GM18861 (cell line): ENCODE measurements around the gene RCE1.
A peak's percentile ranks its signal among the peaks of the same experiment; 100 is the strongest.

Experiments
- ATAC-seq: cut with Tn5 transposase; IDR thresholded peaks from one replicate; pipeline ENCODE4 v1.9.1; 2021; ENCODE audit not compliant: unreplicated experiment

RCE1 gene

DNA sequence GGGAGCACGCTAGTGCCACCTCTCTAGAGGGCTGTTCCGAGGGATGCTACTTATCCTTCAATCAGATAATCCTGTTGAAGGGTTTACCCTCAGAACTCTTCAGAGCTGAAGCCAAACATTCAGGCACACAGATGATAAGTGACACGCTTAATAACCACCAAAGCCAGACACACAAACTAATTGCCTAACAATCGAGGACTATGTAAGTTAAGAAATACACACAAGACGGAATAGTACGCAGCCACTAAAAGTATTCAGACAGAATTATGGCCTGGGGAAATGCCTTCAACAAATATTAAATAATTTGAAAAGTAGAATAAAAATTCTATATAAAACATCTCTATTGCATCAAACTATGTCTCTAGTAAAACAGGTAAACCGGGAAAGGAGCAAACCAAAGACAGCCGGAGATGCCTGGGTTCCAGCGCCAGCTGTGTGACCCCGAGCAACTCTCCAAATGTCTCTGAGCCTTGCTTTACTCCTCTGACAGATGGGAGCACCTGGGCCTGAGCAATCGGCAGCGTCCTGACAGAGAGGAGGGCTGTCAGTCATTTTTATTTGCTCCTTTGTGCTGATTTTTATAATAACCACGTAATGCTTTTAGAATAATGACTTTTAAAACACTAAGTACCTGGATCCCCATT, 25.0 kb downstream of the RCE1 start:
- ATAC-seq = no peak

- ATAC-seq = peak; percentile 58
These were observed 25.7 kb downstream of the RCE1 start for GRCh38 chr11:66868726-66869566.

GRCh38 chr11:66869567-66869870, 26.3 kb downstream of the RCE1 start:
- no peak for ATAC-seq

DNA sequence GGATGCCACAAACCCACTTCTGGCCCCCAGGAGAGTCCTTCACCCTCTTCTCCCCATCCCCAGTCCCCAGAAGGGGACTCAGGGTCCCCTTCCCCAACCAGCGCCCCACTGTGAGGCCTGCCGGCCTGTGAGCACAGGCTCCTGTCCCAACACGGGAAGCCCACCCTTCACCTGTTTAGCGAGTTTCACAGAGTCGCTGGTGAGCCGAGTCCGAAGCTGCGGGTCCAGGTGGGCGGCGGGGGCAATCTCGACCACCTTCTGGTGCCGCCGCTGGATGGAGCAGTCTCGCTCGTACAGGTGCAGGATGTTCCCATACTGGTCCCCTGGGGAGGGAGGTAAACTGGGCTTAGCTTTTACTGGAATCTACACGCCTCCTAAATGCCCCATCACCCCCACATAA, 26.9 kb downstream of the RCE1 start:
- ATAC-seq = no peak

DNA sequence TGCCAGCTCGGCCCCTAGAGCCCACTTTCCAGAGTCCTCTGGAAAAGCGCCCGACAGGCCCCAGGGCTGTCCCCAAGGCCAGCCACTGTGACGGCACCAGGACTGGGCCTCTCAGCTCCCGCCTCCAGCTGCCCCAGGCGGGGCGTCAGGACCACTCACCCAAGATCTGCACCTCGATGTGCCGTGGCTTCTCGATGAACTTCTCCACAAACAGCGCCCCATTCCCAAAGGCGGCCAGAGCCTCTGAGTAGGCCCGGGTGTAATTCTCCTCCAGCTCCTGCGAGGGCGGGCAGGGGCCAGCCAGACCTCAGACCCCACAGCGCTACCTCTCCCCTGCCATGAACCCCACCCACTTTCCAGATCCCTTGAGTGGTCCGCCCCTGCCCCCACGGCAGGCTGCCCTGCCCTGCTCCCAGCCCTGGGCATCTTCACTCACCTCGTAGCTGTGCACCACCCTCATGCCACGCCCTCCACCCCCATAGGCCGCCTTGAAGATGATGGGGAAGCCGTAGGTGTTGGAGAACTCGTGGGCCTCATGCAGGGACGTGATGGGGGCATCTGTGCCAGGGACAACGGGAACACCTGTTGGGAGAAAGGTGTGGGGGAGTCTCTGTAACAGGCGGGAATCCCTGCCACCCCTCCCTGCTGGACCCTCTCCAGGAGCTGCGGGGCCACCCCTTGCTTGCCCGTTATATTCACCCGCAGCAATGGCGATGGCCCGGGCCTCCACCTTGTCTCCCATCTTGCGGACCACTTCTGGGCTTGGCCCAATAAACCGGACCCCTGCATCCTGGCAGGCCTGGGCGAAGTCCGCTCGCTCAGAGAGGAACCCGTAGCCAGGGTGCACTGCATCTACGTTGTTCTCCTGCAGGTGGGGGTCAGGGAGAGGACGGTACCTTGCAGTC, 27.6 kb downstream of the RCE1 start:
- ATAC-seq = no peak

- ATAC-seq = no peak
These were observed 28.3 kb downstream of the RCE1 start for GRCh38 chr11:66871521-66871901.

- ATAC-seq = no peak
These were observed 31.0 kb downstream of the RCE1 start for GRCh38 chr11:66874232-66874631.

DNA sequence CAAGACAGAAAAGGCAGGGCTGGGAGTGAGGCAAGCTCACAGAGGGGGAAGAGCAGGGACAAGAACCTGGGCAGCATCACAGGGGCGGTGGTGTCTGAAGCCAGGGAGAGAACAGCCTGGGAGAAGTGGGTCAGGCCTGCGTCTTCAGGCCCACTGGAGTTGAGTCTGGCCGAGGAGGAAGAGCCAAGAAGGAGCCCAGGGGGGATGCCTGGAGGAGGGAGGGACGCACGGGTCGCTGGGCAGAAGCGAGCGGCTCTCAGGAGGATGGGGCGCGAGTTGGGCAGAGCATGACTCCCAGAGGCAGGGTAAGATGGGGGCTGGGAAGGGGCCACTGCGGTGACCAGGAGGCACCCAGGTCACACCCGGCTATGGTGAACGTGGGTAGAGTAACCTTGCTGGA, 32.1 kb downstream of the RCE1 start:
- no peak for ATAC-seq

GRCh38 chr11:66877588-66878385, 34.5 kb downstream of the RCE1 start:
- ATAC-seq = no peak

GRCh38 chr11:66878474-66878873, 35.2 kb downstream of the RCE1 start:
- no peak for ATAC-seq

GRCh38 chr11:66879000-66879399, 35.8 kb downstream of the RCE1 start:
- no peak for ATAC-seq

DNA sequence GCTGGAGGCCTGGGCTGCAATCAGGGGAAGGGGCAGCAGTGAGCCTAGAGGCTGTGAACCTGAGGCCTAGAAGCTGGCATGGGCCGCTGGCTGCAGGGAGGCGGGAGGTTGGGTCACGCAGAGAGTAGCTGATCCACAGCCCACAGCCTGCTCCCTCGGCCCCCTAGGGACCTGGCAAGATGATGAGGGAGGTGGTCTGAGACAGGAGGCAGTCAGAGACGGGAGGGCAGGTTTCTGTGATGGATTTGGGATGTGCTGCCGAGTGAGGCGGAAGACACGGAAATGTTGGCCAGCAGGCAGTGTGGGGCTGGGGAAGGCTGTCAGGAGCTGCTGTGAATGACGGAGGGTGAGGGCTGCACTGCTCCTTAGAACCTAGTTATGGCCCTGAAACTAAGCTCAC, 36.3 kb downstream of the RCE1 start:
- ATAC-seq = no peak

DNA sequence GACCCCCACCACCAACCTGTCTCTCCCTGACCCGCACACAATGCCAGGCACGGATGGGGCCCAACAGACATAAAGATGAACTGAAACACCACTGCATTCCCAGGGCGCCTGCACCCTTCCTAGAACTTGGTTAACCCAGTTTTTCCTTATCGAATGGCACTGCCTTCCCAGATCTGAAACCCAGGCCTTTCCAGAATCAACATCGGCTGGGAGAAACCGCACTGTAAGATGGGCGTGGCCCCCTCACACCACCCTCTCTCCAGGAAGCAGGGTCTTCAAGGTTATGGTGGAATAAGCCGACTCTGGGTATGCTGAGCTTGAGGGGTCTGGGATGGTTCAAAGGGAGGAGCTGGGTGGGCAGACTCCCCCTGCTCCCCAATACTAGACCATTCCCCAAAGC, 36.8 kb downstream of the RCE1 start:
- ATAC-seq = no peak

- ATAC-seq = no peak
These were observed 37.5 kb downstream of the RCE1 start for GRCh38 chr11:66880496-66881450.

DNA sequence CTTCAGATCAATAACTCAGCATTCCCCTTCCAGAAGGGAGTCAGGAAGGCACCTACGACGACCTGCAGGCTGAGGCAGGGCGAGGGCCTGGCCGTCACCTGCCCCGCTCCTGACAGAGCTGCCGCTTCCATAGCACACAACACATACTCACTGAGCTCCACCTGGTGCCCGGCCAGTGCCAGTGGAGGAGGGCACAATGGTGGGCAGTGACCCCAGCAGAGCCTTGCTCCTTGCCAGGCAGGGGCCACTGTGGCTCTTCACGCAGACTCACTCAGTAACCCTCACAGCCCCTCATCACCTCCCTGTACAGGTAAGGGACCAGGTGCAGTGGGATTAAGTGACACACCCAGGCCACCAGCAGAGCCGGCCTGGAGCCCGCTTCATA, 38.2 kb downstream of the RCE1 start:
- ATAC-seq = no peak

DNA sequence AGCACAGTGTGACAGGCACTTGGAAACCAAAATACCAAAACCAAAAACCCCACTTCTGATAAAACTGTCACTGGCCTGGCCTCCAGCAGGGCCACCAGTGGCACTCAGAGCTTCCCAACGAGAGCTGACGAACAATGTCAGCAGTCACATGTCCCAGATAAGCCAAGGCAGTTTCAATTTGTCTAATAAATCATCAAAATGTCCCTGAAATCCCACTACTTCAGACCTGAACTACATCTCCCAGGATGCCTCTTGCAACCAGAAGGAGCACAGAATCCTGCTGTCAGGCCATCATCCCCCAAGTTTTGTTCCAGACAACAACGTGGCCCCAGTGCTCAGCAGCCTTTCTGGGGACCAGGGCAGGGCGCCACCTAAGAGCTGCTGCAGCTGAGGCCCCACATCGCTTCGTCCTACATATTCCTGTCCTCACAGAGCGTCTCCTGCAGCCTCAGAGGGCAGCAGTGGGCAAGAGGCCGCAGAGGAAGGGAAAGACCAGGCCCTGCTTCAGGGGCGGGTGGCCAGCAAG, 38.7 kb downstream of the RCE1 start:
- no peak for ATAC-seq

DNA sequence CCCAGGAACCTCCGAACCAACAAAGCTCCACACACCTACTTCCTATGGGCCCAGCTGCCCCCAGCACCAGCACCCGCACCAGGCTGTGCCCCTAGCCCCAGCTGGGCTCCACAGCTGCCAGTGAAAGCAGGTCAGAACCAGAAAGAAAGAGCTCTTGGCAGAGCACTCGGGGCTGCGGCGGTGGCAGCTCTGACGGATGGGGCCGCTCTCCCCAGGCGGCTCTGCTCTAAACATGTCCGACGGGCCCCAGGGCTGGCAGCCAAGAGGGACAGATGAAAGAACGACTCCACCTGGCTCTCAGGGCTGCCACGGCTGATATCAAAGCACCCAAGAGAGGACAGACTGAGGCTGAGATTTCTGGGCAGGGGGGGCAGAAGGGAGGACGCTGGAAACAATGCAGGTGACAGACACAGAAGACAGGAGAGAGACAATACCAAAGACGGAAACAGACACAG, 39.3 kb downstream of the RCE1 start:
- ATAC-seq = no peak

DNA sequence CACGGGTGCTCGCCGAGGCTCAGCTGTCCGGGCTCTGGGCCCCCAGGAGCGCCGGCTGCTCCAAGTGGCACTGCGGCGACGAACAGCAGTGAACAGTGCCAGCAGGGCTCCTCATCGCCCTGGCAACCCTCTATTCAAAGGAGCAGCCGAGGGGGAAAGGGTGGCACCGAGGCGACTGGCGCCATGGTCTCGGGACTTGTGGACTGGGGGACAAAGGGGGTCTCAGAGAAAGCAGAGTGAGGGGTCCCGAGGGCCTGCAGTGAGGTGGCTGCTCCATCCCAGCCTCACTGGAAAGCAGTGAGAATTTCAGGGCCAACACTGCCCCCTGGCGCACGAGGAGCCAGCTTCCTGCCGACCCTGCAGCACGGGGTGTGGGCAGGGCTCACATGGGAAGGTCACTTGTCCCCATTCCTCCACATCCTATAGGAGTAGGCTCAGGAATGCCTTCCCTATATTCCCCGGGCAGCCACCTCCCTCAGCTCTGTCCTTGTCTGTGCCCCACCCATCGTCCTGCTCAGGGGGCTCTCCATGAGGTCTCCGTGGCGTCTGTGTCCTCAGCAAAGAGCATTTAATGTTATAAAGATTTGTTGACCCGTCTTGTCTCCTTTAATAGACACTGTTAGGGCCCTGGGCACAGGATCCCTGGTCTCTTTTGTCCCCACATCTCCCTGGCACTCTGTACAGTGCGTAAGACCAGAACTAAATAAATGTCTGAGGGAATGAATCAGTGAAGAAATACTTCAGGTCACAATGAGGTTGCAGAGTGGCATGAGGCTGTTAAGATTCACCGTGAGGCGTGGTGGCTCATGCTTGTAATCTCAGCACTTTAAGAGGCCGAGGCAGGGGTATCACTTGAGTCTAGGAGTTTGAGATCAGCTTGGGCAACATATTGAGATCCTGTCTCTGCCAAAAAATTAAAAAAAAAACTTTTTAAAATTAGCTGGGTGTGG, 40.0 kb downstream of the RCE1 start:
- ATAC-seq = no peak
